ENCODE results near the gene RNF138. TPM values are rescaled to one million over a fixed set of nuclear protein-coding genes. Genes with fewer than 3 reads are reported as not detected.

Gene RNF138
- total and polyA plus RNA-seq, 2 experiments from 2014 or later, result 58.0 to 89.6 TPM

GRCh38 chr18:32049393-32050171 is 42.1 kb upstream of the RNF138 start:
- no peaks in the 10 kb centered on the region for H3F3A ChIP-seq (replicated peaks; ENCODE audit: low read depth)
- no peaks in the 10 kb centered on the region for H3K4me1 ChIP-seq (ENCODE audit: insufficient read depth)
- H3K4me1 Mint-ChIP-seq, result peaks cover 6% of the 10 kb centered on the region; the same call in 2 of the 3 replicates
- no peaks in the 10 kb centered on the region for H3K9me2 ChIP-seq (ENCODE audit: insufficient read depth)
- H3K79me2 ChIP-seq (replicated peaks; ENCODE audit: insufficient read depth), result no peaks in the 10 kb centered on the region
- no peak for DNase-seq (ENCODE audit: low spot score)
- TF ChIP-seq ZNF331 (CRISPR knock-in tag; IDR thresholded peaks at IDR 0.05; ENCODE audit: low read depth), result no peak
- no peak for TF ChIP-seq POLR2AphosphoS5 (IDR thresholded peaks at IDR 0.05; ENCODE audit: low read depth)
- TF ChIP-seq ETS1 (IDR thresholded peaks at IDR 0.05), result no peak
- no peak for TF ChIP-seq EZH2phosphoT487 (IDR thresholded peaks at IDR 0.05; ENCODE audit: unreplicated experiment)
- no peak for TF ChIP-seq REST (IDR thresholded peaks at IDR 0.05; ENCODE audit: unreplicated experiment)
- TF ChIP-seq STAT1 (IDR thresholded peaks at IDR 0.05; ENCODE audit: unreplicated experiment), result no peak
- TF ChIP-seq JUNB (IDR thresholded peaks at IDR 0.05; ENCODE audit: unreplicated experiment), result no peak
- no peak for TF ChIP-seq NANOG (IDR thresholded peaks at IDR 0.05; ENCODE audit: borderline replicate concordance)
- no peak for TF ChIP-seq CREB1 (CRISPR knock-in tag; IDR thresholded peaks at IDR 0.05; ENCODE audit: low read depth)
- no peak for TF ChIP-seq ZNF462 (CRISPR knock-in tag; IDR thresholded peaks at IDR 0.05)
- no peak for TF ChIP-seq ZNF114 (CRISPR knock-in tag; IDR thresholded peaks at IDR 0.05)
- TF ChIP-seq EZH2 (IDR thresholded peaks at IDR 0.05; ENCODE audit: low read depth, unreplicated experiment), result no peak
- no peak for TF ChIP-seq CTCF (conservative IDR thresholded peaks at IDR 0.05; ENCODE audit: low read depth in 2 of 2)
- no peak overlapping the region for H3K27ac Mint-ChIP-seq
- 0 out of 2 replicates have a peak overlapping the region, but pooled peaks have one; percentile 19 for H3K27ac ChIP-seq (ENCODE audit: low read depth)
- no peaks in the 10 kb centered on the region for H3K27me3 ChIP-seq (ENCODE audit: insufficient read depth)
- peaks cover 11% of the 10 kb centered on the region; the same call in 1 of the 2 replicates for H3K36me3 ChIP-seq (ENCODE audit: insufficient read depth)
- no peaks in the 10 kb centered on the region; the same call in 1 of the 2 replicates for H4K20me1 ChIP-seq (replicated peaks; ENCODE audit: insufficient read depth)
- H2AFZ ChIP-seq, result no peak overlapping the region
- no peaks in the 10 kb centered on the region for H3K27me3 Mint-ChIP-seq (ENCODE audit: insufficient read depth, low read depth, poor library complexity)
- H3K4me3 ChIP-seq, result no peak overlapping the region
- H3K36me3 Mint-ChIP-seq (ENCODE audit: low read depth), result peaks cover 23% of the 10 kb centered on the region
- no peak overlapping the region for H3K4me2 ChIP-seq
- H3K9me3 Mint-ChIP-seq, result no peaks in the 10 kb centered on the region; the same call in 2 of the 3 replicates
- no peak overlapping the region for H3K4me3 Mint-ChIP-seq
- no peak for ATAC-seq

Data from GM23338 (cell line).